Measurements from ENCODE around the gene SOS2. TPM values are rescaled to one million over a fixed set of nuclear protein-coding genes. Genes with fewer than 3 reads are reported as not detected.

SOS2 gene
- total RNA-seq, 1 donor from 2014 or later: 26.3 TPM

GRCh38 chr14:50249136-50249775 lies 17.9 kb upstream of the SOS2 start:
- DNase-seq (ENCODE audit: low read depth, low spot score): no peak
- H3K9me3 Mint-ChIP-seq: no peaks in the 10 kb centered on the region
- H3K4me1 Mint-ChIP-seq: no peaks in the 10 kb centered on the region
- no peak for TF ChIP-seq CTCF (conservative IDR thresholded peaks at IDR 0.05)
- H3K27me3 Mint-ChIP-seq (ENCODE audit: low read depth): no peaks in the 10 kb centered on the region
- H3K36me3 Mint-ChIP-seq (ENCODE audit: low read depth): peaks cover 9% of the 10 kb centered on the region
- H3K4me3 Mint-ChIP-seq: no peak overlapping the region
- no peak overlapping the region for H3K27ac Mint-ChIP-seq (ENCODE audit: unreplicated experiment)

- no peak overlapping the region for H3K27ac Mint-ChIP-seq (ENCODE audit: unreplicated experiment)
- no peaks in the 10 kb centered on the region for H3K4me1 Mint-ChIP-seq
- no peaks in the 10 kb centered on the region for H3K27me3 Mint-ChIP-seq (ENCODE audit: low read depth)
- no peaks in the 10 kb centered on the region for H3K9me3 Mint-ChIP-seq
- H3K36me3 Mint-ChIP-seq (ENCODE audit: low read depth): peaks cover 2% of the 10 kb centered on the region
- no peak for TF ChIP-seq CTCF (conservative IDR thresholded peaks at IDR 0.05)
- no peak for DNase-seq (ENCODE audit: low read depth, low spot score)
- H3K4me3 Mint-ChIP-seq: no peak overlapping the region
Measured at GRCh38 chr14:50247245-50247644, 15.9 kb upstream of the SOS2 start.

DNA sequence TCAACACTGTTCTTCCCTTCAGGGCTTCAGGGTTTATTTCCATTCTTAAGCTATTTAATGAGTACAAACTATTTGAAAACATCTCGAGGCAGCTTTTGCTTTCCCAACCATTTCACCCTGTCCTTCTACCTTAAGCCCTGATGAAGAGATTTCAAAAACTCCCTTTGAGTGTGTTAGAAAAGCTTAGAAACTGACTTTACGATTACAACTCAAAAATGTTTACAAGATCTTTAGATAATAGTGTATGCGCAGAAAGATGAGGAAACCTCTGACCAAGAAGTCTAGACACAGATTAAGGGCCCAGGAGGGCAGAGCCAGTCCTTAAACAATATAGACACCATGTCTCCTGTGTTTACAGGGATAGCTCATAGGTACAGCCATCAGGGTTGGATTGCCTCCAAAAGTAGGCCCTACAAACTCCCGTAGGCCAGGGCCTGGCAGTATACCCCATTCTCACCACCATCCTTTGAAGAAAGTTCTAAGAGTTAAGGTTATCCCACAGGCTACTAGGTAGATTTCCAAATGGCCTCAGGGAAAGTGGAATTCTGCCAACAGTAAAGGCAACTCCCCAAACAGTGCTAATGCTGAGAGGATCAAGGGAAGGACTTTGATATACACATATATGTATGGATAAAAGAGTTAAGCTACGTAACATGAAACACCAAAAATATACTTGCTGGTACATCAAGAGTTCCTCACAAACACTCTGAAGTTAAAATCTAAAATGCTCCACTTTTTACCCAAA lies 11.4 kb upstream of the SOS2 start:
- Mint-ChIP-seq H3K4me1 (no peaks in the 10 kb centered on the region), H3K9me3 (no peaks in the 10 kb centered on the region), H3K4me3 (no peak overlapping the region), H3K27me3 (ENCODE audit: low read depth) (no peaks in the 10 kb centered on the region), H3K27ac (ENCODE audit: unreplicated experiment) (no peak overlapping the region), H3K36me3 (ENCODE audit: low read depth) (peaks cover 2% of the 10 kb centered on the region)
- no peak for DNase-seq (ENCODE audit: low read depth, low spot score)
- no peak for TF ChIP-seq CTCF (conservative IDR thresholded peaks at IDR 0.05)

DNA sequence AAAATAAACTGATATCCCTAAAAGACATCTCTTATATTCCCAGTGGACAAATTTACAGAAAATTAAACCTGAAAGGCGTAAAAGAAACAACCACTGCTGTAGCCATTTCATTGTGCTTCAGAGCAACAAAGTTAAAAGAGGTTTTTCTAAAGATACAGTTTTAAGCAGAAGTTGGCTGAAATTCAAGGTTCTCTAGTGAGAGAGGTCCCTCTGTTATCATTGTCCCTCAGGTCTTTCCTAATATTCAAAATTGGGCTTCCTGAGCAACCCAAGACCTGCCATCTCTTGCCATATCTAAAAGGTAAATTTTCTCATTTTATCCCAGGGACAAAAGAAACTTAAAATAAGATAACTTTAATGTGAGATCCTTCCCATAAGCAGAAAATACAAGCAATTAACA lies 10.7 kb upstream of the SOS2 start:
- Mint-ChIP-seq H3K9me3 (no peaks in the 10 kb centered on the region), H3K4me1 (no peaks in the 10 kb centered on the region), H3K27ac (ENCODE audit: unreplicated experiment) (no peak overlapping the region), H3K4me3 (no peak overlapping the region), H3K36me3 (ENCODE audit: low read depth) (peaks cover 2% of the 10 kb centered on the region), H3K27me3 (ENCODE audit: low read depth) (no peaks in the 10 kb centered on the region)
- no peak for TF ChIP-seq CTCF (conservative IDR thresholded peaks at IDR 0.05)
- no peak for DNase-seq (ENCODE audit: low read depth, low spot score)

- Mint-ChIP-seq H3K27ac (ENCODE audit: unreplicated experiment) (no peak overlapping the region), H3K9me3 (no peaks in the 10 kb centered on the region), H3K36me3 (ENCODE audit: low read depth) (no peaks in the 10 kb centered on the region), H3K4me3 (no peak overlapping the region), H3K4me1 (peaks cover 5% of the 10 kb centered on the region), H3K27me3 (ENCODE audit: low read depth) (no peaks in the 10 kb centered on the region)
- no peak for TF ChIP-seq CTCF (conservative IDR thresholded peaks at IDR 0.05)
- DNase-seq (ENCODE audit: low read depth, low spot score): no peak
Measured at GRCh38 chr14:50237427-50237826, 6.0 kb upstream of the SOS2 start.
